ENCODE data around the gene PUM2.

DNA sequence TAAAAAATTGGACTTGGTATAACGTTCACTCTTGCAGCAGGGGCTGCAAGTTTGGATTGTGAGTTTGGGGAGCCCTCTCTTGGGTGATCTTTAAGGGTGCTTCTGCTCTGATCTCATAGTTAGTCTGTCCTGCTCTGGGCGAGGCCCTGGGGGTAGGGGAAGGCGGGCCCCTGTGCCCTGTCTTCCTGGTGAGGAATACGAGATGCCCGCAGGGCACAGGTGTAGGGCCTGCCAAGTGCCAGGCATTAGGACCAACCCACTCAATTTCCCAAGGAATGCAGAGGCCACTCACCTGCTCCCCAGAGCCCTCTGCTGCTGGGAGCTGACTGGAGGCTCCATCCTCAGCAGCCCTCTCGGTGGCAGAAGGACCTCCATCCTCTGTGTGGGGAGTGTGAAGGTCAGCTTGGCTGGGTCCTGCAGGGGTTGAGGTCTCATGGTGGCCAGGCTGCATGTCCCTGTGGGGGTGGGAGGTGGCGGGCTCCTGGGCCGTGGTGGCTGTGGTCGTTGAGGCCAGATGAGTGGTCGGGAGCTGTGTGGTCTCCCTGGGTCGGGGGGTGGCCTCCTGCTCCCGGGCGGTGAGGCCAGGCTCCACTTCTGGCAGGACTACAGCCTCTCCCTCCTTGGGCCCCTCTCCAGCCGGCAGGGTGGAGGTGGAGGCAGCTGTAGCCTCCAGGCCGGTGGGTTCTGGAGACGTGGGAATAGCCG is 147.0 kb downstream of the PUM2 start:
- TF ChIP-seq, protein P1, sequence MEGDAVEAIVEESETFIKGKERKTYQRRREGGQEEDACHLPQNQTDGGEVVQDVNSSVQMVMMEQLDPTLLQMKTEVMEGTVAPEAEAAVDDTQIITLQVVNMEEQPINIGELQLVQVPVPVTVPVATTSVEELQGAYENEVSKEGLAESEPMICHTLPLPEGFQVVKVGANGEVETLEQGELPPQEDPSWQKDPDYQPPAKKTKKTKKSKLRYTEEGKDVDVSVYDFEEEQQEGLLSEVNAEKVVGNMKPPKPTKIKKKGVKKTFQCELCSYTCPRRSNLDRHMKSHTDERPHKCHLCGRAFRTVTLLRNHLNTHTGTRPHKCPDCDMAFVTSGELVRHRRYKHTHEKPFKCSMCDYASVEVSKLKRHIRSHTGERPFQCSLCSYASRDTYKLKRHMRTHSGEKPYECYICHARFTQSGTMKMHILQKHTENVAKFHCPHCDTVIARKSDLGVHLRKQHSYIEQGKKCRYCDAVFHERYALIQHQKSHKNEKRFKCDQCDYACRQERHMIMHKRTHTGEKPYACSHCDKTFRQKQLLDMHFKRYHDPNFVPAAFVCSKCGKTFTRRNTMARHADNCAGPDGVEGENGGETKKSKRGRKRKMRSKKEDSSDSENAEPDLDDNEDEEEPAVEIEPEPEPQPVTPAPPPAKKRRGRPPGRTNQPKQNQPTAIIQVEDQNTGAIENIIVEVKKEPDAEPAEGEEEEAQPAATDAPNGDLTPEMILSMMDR (IDR thresholded peaks at IDR 0.05; ENCODE audit: low read length) = no peak
- TF ChIP-seq EZH2 (optimal IDR thresholded peaks at IDR 0.05; ENCODE audit: low read depth, low read length) (no peak), EZH2phosphoT487 (IDR thresholded peaks at IDR 0.05; ENCODE audit: low read length) (no peak)

All from MM.1S (cell line).